GM18951 (cell line): ENCODE results near the gene LINC01488.

ENCODE experiments used
- POLR2A ChIP-seq: IDR thresholded peaks from 4 replicates; pipeline ENCODE4 v1.6.1; 2011; ENCODE audit warnings: mild to moderate bottlenecking; ENCODE audit not compliant: insufficient read length, insufficient read depth; ENCODE audit errors: extremely low read depth
- in situ Hi-C: fragments of 300-500 bp; cut with MboI; formaldehyde crosslinking; loops from one replicate; pipeline ENCODE4 v1.12.0; 2022; ENCODE audit warnings: low sequenced_read_pairs, mixed read lengths, inconsistent platforms; ENCODE audit not compliant: unreplicated experiment

The LINC01488 gene

DNA sequence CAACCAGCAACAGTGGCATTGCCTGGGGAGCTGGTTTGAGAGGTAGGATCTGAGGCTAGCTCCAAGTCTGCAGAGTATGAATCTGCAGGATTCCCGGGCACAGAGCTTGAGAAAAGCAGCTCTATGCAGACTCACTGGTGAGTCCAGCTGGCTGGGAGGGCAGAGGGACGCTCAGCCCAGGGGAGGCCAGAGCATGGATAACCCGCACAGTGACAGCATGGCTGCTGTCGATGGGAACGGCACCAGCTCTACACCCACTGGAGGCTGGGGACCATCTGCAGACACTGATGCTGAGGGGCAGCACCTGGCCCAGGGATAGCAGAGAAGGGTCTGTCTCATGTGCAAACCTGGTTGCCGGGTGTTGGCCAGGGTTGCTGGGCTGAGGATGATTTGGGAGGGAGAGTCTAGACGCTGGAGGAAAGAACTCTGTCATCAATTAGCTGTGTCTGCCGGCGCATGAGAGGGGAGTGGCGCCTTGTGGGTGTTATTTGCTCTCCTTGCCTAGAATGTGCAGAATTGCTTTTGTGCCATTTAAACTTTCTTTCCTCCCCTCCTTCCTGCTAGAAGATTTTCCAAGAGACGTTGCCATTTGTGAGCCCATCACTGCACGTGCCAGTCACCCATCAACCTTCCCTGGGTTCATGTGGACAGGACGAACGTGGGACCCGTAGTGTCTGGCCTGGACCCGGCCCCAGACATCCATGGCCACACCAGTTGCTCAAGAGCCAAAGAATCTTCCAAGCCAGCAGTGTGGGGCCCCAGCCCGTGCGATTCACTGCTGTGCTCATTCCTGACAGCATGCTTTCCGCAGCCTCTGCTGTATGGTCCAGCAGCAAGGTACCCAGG lies 19.1 kb upstream of the LINC01488 start:
- in situ Hi-C loops, result no loop called here
- no peak for TF ChIP-seq POLR2A

DNA sequence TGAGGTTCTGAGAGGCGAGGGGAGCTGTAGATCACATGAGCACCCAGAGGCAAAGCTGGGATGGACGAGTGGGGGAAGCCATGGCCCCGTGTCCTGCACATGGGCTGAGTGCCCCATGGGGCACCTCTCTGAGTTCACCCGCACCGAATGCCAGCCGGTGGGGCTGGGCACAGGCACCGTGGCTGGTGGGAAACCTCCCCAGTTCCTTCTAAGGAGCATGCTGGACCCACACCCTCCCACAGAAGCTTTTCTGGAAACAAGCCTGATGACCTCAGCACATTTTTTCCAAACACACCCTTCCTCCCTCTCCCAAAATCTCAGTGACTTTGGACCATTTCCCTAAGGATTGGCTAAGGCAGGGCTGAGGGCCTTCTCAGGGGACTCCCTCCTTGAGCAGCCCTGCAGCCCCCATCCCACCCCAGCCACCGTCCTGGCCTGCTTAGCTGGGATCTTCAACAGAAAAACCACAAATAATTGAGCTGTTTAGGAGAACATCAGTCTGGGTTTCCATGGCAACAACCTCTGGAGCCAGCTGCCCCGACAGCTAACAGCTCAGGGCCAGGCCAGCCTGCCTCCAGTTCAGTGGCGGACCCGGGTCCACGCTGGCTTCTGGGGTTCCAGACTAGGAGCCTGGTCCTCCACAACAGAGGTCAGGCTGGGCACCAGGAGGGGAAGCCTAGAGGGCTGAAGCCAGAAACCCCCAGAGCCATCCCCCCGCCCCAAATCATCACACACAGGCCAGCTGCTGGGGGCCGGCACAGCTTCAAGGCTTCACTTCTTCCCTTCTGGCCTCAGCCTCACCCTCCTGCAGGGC lies 18.1 kb upstream of the LINC01488 start:
- in situ Hi-C loops, result no loop called here
- TF ChIP-seq POLR2A, result no peak

DNA sequence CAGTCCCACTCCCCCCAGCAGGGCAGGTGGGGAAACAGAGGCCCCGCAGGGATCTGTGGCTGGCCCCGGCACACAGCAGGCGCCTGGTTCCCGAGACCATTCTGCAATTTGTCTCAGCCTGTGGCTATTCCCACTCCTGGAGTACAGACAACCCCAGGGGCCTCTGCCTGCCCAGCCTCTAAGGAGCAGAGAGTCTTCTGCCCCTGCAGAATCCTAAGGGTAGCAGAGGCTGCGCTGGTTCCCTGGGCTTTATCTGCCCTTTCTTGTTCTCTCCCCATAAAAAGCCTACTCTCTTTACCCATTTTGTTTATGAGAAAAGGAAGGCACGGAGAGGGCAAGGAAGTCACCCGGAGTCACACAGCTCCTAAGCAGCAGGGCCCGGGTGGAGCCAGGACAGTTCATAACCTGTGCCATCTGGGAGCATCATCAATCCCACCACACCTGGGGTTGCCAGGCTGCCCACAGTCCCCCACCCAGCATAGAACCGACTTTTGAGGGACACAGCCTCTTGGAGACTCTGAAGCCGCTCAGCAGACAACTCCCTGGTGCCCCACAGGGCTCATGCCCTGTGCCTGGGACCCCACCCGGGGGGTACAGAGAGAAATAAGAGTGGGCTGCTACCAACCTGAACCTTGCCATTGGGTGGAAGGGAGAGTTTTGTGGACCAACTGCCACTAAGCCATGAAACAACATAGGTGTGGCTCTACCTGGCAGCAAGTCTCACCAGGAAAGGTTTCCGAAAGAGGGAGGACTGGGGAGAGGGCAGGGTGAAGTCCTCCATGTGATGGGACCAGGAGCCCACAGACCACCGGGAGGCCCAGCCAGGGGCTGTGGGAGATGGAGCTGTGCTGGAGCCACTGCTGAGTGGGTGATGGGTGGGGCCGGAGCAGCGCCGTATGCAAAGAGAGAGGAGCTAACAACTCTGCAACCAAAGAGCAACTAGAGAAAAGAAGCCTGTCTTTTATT lies 17.2 kb upstream of the LINC01488 start:
- TF ChIP-seq POLR2A, result no peak
- in situ Hi-C loops, result no loop called here

DNA sequence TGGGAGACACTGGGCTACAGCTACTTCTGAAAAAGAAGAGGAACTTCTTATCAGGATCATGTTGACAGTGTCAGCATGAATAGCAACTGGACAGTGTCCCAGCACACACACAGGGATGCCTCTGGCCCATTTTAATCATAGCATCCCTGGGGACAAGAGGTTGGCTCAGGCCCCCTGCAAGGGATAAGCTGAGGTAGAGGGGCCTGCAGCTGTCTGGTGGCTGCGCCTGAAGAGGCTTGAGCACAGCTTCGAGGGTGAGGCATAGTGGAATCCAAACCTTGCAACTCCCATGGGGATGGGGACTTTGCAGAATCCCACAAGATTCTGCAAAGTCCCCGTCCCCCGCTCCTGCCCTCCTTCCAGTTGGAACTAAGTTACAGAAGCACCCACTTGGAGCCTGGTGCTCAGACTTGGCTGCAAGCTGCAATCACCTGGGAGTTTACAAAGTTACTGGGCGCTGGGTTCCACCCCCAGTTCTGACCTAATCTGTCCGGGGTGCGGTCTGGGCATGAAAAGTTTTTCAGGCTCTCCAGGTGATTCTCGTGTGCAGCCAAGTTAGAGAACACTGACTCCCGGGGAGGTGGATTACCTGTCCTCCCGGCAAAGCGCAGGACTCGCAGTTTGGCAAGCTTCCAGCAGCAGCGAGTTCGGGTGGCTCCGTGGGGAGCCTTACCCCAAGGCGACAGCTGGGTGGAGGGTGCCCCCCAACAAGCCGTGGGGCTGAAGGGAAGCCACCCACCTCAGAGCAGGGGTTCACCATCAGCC lies 16.0 kb upstream of the LINC01488 start:
- in situ Hi-C loops, result no loop called here
- no peak for TF ChIP-seq POLR2A

DNA sequence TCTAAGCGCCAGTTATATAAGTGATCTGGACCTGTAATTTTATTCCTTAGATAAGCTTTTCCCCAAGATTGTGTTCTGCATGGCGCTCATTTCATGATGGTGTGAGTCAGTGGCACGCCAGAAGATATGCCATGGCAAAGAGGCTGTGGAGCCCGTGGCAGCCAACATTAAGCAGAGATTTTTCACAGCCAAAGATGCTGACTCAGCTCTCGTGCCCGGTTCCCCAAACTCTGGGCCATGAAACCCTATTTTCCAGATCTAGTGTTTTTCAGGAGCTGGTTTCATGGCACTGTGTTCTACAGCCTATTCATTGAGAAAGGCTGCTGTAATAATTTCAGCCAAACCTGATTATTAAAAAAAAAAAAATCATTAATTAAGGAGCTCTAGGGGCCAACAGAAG lies 15.4 kb upstream of the LINC01488 start:
- TF ChIP-seq POLR2A, result no peak
- in situ Hi-C loops, result no loop called here

DNA sequence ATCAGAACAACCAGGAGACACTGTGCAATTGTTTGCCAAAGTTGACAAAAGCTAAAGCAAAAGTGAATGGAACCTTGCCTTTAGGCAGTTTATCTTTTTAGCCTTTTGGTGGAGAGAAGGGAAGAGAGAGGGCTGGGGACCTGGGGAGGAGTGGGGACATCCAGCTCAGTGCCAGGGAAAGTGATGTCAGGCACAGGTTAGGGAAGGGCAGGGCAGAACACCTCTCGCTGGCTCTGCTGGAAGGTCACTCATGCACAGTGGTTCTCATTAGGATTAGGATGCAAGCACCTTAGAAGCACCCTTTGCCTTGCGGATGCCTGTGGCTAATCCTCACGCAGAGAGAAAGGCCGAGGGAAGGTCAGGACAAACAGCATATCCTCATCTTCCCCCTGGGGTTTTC lies 14.3 kb upstream of the LINC01488 start:
- in situ Hi-C loops, result no loop called here
- no peak for TF ChIP-seq POLR2A

DNA sequence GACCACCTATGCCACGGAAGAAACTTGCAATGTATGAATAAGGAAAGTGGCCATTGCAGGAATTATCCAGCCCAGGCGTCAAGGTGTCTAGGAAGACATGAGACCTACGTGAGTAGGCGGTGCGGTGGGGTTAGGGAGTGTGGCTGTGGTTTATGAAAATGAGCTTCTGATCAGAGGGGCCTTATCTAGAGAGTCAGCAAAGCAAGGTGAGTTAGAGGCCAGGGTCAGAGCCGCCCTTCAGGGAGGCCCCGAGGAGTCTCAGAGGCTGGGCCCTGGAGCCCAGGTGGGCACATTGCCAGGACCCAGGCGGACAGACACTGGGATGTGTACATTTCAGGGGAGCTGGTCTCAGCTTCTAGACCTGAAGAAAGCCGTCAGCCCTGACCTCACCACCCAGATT lies 13.8 kb upstream of the LINC01488 start:
- TF ChIP-seq POLR2A, result no peak

DNA sequence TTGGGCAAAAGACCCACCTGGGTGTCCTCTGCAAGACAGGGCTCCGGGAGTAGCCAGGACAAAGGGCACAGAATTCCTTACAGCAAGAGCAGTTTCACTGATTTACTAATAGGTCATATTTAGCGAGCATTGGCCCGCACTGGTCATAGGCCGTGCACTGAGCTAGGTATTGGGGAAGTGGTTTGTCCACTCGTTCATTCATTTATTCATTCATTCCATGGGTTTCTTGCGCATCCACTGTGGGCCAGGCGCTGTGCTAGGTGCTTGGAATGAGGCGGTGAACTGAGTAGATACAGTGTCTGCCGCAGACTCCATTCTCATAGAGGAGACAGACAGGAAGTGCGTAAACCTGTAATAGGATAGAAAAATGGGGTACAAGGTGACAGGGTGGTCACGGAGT lies 13.2 kb upstream of the LINC01488 start:
- TF ChIP-seq POLR2A, result no peak
- in situ Hi-C loops, result no loop called here

More for the DNA sequence above, 13.8 kb upstream of the LINC01488 start:
- in situ Hi-C loops, result no loop called here

DNA sequence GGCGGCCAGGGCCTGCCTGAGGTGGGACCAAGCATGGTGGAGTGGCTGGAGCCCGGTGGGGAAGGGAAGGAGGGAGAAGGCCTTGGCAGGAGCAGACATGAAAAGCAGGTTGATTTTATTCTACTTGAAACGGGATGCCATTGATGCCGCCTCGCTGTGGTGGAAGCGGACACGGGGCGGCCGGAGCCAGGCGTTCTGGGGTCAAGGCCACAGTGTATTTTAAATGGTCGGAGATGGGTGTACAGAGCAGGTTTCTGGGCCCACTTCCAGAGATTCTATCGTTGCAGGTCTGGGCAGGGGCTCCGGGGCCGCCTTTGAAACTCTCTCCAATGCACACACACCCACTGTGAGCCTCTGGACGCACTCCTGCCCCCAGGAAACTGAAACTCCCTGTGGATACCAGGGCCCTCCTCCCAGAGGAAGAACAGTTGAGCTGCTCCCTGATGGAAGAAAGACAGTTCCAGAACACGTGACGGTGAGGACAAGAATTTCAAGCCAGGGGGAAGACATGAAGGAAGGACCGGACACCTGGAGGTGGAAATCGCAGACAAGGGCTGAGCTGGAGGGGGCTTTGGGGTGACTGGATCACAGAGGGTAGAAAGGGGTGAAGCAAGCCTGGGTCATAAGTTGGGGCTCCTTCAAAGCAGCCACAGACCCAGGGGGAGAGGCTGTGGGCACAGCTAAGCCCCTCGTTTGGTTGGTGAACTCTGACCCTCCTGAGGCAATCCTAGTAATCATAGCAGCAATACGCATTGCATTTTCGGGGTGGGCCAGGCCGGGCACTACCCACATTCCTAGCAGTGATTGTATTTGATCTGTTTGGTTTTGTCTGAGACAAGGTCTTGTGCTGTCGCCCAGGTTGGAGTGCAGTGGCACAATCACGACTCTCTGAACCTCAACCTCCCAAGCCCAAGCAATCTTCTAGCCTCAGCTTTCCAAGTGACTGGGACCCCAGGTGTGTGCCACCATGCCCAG lies 12.3 kb upstream of the LINC01488 start:
- in situ Hi-C loops, result no loop called here
- TF ChIP-seq POLR2A, result no peak

DNA sequence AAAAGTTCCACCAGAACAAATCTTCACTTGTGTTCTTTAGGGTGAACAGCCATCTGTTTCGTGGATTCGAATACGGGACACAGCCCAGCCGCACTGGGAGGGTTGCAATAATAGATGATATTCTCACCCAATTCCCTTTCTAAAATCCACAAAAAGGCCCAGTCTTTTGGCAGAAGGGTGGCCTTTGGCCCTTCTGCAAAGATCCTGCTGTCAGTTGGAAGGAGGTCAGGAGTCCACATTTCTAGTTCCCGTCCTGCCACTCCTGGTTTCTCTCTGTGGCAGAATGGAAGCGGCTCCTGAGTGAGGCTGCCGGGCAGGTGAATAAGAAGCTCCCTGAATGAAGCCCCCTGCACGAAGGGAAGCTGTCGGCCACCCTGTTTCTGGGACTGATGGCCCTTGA lies 11.2 kb upstream of the LINC01488 start:
- no peak for TF ChIP-seq POLR2A
- in situ Hi-C loops, result no loop called here

DNA sequence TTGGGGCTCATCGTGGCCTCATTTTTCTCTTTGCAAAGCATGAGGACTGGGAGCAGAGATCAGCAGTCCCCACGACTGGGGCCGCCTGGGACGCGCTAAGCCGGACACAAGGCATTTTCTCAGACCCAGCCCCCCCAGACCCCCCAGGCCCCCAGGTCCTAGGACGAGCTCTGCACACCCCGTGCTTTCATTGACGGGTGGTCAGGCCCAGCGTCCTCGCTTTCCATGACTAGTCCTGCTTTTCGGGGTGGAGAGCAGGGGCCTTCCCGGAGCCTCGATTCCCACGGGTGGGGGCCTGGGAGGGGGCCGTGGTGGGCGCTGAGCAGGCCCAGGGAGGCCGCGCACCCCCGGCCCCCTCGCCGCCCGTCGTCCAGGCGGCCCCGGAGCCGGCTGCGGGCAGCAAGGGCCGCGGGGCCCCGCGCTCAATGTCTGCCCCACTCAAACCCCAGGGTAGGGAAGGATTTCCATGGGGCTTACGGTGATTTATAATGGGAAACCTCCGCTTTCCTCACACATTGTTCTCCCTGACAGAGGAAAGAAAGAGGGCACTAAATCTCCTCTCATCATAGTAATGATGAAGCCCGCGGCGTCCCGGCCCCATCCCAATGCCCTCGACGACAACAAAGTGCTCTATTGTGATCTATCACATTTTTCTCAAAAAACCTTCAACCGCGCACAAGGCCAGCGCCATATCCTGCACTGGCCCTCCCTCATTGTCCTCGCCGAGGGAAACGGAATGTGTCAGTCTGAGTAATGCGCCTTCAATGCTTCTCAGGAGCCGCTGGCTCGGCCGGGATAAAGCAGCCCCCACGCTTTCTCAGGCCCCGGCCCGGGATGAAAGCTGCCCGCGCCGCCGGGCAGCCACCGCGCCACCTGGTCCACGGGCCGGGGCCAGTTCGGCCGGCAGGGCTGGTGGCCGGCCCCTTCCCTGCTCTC lies 10.4 kb upstream of the LINC01488 start:
- in situ Hi-C loops, result no loop called here
- TF ChIP-seq POLR2A, result no peak
